OCI-LY7 (cell line): ENCODE results near the gene CIDEB.

ENCODE experiments used
- CTCF ChIP-seq: fragments of 200-600 bp; sonication (generic); conservative IDR thresholded peaks from 2 replicates; pipeline ENCODE4 v1.5.1; 2014; ENCODE audit warnings: mild to moderate bottlenecking, antibody characterized with exemption, low read length, moderate library complexity, mixed read lengths
- EZH2phosphoT487 ChIP-seq: fragments of 200-600 bp; sonication (generic); IDR thresholded peaks from 2 replicates; pipeline ENCODE4 v1.6.1; 2018; ENCODE audit warnings: low read depth, borderline replicate concordance, mild to moderate bottlenecking, mixed run types, antibody characterized with exemption, low read length, moderate library complexity, mixed read lengths

GRCh38 chr14:24255438-24255837 is 52.3 kb downstream of the CIDEB start:
- TF ChIP-seq CTCF = no peak
- no peak for TF ChIP-seq EZH2phosphoT487
